Erythroblast (primary cell): Measurements from ENCODE around the gene HDGFL2.

Source experiments
- GATA1 ChIP-seq: IDR thresholded peaks from 2 replicates; pipeline ENCODE4 v1.6.1; 2011; ENCODE audit warnings: low read depth, mild to moderate bottlenecking, control low read depth, low read length, moderate library complexity
- POLR2A ChIP-seq: IDR thresholded peaks from 2 replicates; pipeline ENCODE4 v1.6.1; 2011; ENCODE audit warnings: mild to moderate bottlenecking, low read length

DNA sequence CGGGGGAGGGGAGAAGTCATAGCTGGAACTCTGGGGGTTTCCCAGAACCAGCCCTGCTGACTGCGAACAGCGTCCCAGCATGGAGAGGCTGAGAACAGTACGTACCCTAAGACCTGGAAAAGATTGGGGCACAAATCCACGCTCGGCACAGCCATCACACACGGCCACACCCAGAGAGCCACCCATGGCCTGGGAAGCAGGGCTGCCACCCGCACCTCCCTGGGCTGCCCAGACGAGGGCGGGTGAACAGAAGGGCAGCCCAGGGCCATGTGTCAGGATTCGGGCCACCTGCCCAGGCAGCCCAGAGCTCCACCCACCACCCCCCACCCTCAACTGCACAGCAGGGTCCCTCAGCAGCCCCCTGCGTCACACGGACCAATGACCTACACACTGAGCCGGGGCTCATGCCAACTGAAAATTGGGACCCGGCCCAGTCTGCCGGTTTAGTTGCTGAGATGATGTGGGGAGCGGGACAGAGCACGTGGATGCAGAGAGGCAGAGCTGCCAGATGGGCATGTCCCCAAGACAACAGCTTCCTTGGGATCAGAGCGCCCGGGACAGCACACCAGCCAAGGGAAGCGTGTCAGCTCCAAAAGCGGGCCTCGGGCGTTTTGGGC lies 23.0 kb upstream of the HDGFL2 start:
- no peak for TF ChIP-seq POLR2A
- no peak for TF ChIP-seq GATA1
